Uterus (tissue), 4 donors: ENCODE data around the gene LMOD3. TPM values are rescaled to one million over a fixed set of nuclear protein-coding genes. Genes with fewer than 3 reads are reported as not detected.

Experiments
- DNase-seq, 2 donors: peaks; one replicate each; pipeline ENCODE4 v3.0.0-alpha.2; 2019 to 2020
- H3K27ac ChIP-seq, 2 donors: fragments of 200-600 bp; sonication (generic); 1 replicate in 1 of 2; 2 replicates in 1 of 2; pipeline ENCODE4 v1.5.1; 2016 to 2018
- H3K27me3 ChIP-seq, 2 donors: fragments of 200-600 bp; sonication (generic); one replicate each; pipeline ENCODE4 v1.5.1; 2018 to 2019; ENCODE audit warnings: control low read depth in 1 of 2
- H3K36me3 ChIP-seq, 2 donors: fragments of 200-600 bp; sonication (generic); one replicate each; pipeline ENCODE4 v1.5.1; 2019; ENCODE audit warnings: control low read depth in 1 of 2
- H3K4me1 ChIP-seq, 2 donors: fragments of 200-600 bp; sonication (generic); one replicate each; pipeline ENCODE4 v1.5.1; 2018 to 2019; ENCODE audit warnings: control low read depth in 1 of 2
- H3K4me3 ChIP-seq, 2 donors: fragments of 200-600 bp; sonication (generic); 1 replicate in 1 of 2; 2 replicates in 1 of 2; pipeline ENCODE4 v1.5.1; 2018 to 2019; ENCODE audit warnings: mild to moderate bottlenecking in 1 of 2
- H3K9me3 ChIP-seq, 2 donors: fragments of 200-600 bp; sonication (generic); one replicate each; pipeline ENCODE4 v1.5.1; 2019; ENCODE audit warnings: control low read depth in 1 of 2
- CTCF ChIP-seq, 4 experiments: fragments of 200-600 bp in 2 of 4; fragments of 450-650 bp in 2 of 4; sonication (generic) in 2 of 4; IDR thresholded peaks; one replicate each; pipeline ENCODE4 v1.5.1; 2016 to 2019; ENCODE audit warnings: antibody characterized with exemption in 4 of 4, mild to moderate bottlenecking in 2 of 4, moderate library complexity in 1 of 4
- POLR2A ChIP-seq, 2 donors: fragments of 450-650 bp; IDR thresholded peaks; one replicate each; pipeline ENCODE4 v1.6.1; 2016; ENCODE audit warnings: antibody characterized with exemption in 2 of 2, mild to moderate bottlenecking in 1 of 2, moderate library complexity in 1 of 2
- intact Hi-C: fragments of 100-400 bp; cut with DNase I; formaldehyde crosslinking; loops from one replicate; pipeline ENCODE4 v1.15.1; 2023; ENCODE audit warnings: low total_unique reads
- total RNA-seq, 4 donors: library from RNA; depleted of rRNA in 3 of 4; stranded (reverse); fragments of >200 nt in 3 of 4; gene quantifications; one replicate each; pipeline versions ENCODE4 v1.1.0 to v1.2.4, GENCODE V29; 2014 to 2023
- donor health status: DM: yes; HTN: yes; CAD: no.

Gene LMOD3
- total RNA-seq, 4 donors from 2014 or later: 0.24 TPM; not detected in 3

- DNase-seq: no peak
- intact Hi-C loops: no loop called here
- no peak overlapping the region for H3K27ac ChIP-seq
- H3K27me3 ChIP-seq: no peaks in the 10 kb centered on the region
- no peak overlapping the region for H3K4me3 ChIP-seq
- no peaks in the 10 kb centered on the region for H3K36me3 ChIP-seq
- no peak for TF ChIP-seq CTCF (IDR thresholded peaks at IDR 0.05)
- no peak for TF ChIP-seq POLR2A (IDR thresholded peaks at IDR 0.05)
- no peaks in the 10 kb centered on the region for H3K4me1 ChIP-seq
- no peaks in the 10 kb centered on the region for H3K9me3 ChIP-seq
Observed at GRCh38 chr3:69128509-69128908, 6.1 kb upstream of the LMOD3 start.

GRCh38 chr3:69126999-69127398 is 4.6 kb upstream of the LMOD3 start:
- no peaks in the 10 kb centered on the region for H3K9me3 ChIP-seq
- no peaks in the 10 kb centered on the region for H3K27me3 ChIP-seq
- DNase-seq: no peak
- no peaks in the 10 kb centered on the region for H3K36me3 ChIP-seq
- TF ChIP-seq POLR2A (IDR thresholded peaks at IDR 0.05) (no peak), CTCF (IDR thresholded peaks at IDR 0.05) (no peak)
- no peak overlapping the region for H3K4me3 ChIP-seq
- no peak overlapping the region for H3K27ac ChIP-seq
- H3K4me1 ChIP-seq: no peaks in the 10 kb centered on the region
- intact Hi-C loops: no loop called here

GRCh38 chr3:69126216-69126615 is 3.8 kb upstream of the LMOD3 start:
- H3K27me3 ChIP-seq: no peaks in the 10 kb centered on the region
- H3K9me3 ChIP-seq: no peaks in the 10 kb centered on the region
- H3K36me3 ChIP-seq: no peaks in the 10 kb centered on the region
- H3K4me3 ChIP-seq: no peak overlapping the region
- H3K27ac ChIP-seq: no peak overlapping the region
- DNase-seq: no peak
- intact Hi-C loops: no loop called here
- TF ChIP-seq POLR2A (IDR thresholded peaks at IDR 0.05) (no peak), CTCF (IDR thresholded peaks at IDR 0.05) (no peak)
- H3K4me1 ChIP-seq: no peaks in the 10 kb centered on the region

- Histone ChIP-seq H3K27me3 (no peaks in the 10 kb centered on the region), H3K9me3 (no peaks in the 10 kb centered on the region), H3K4me3 (no peak overlapping the region), H3K4me1 (no peaks in the 10 kb centered on the region), H3K36me3 (no peaks in the 10 kb centered on the region), H3K27ac (no peak overlapping the region)
- intact Hi-C loops: no loop called here
- no peak for DNase-seq
- TF ChIP-seq POLR2A (IDR thresholded peaks at IDR 0.05) (no peak), CTCF (IDR thresholded peaks at IDR 0.05) (no peak)
Observed at GRCh38 chr3:69121950-69122349, 445 bp downstream of the LMOD3 start.

GRCh38 chr3:69121513-69121912 is 882 bp downstream of the LMOD3 start:
- Histone ChIP-seq H3K27me3 (no peaks in the 10 kb centered on the region), H3K9me3 (no peaks in the 10 kb centered on the region), H3K4me1 (no peaks in the 10 kb centered on the region), H3K4me3 (no peak overlapping the region), H3K27ac (no peak overlapping the region), H3K36me3 (no peaks in the 10 kb centered on the region)
- intact Hi-C loops: no loop called here
- no peak for DNase-seq
- TF ChIP-seq POLR2A (IDR thresholded peaks at IDR 0.05) (no peak), CTCF (IDR thresholded peaks at IDR 0.05) (no peak)
